SK-N-SH (cell line): Measurements from ENCODE around the gene SACS. TPM values are rescaled to one million over a fixed set of nuclear protein-coding genes. Genes with fewer than 3 reads are reported as not detected.
A peak's percentile ranks its signal among the peaks of the same experiment; 100 is the strongest.
"Not testable (repeated sequence)": the region's sequence is repeated elsewhere in the genome, so short reads cannot be mapped to it uniquely, and the experiment has no call there.

ENCODE experiments used
- CTCF ChIA-PET: fragments of 300-600, 350-600 bp; formaldehyde crosslinking; extraction: SDS; loops from one replicate; lab custom pipeline; 2021; lab: Yijun Ruan, JAX
- POLR2A ChIA-PET: fragments of 350-600 bp; sonication (Branson Sonifier 250); formaldehyde crosslinking; extraction: SDS; loops from one replicate; lab custom pipeline; 2020; ENCODE audit warnings: antibody characterized with exemption, inconsistent platforms; lab: Yijun Ruan, JAX
- DNase-seq: peaks from one replicate; pipeline ENCODE4 v3.0.0; 2012
- H2AFZ ChIP-seq: fragments of 200-600 bp; sonication (generic); 2 replicates; pipeline ENCODE4 v1.8.1; 2016; ENCODE audit warnings: antibody characterized with exemption, mild to moderate bottlenecking, low read depth
- H3F3A ChIP-seq: fragments of 200-600 bp; sonication (generic); replicated peaks from 2 replicates; pipeline ENCODE3; 2016; ENCODE audit warnings: antibody characterized with exemption, mild to moderate bottlenecking; ENCODE audit not compliant: insufficient read depth
- H3K27ac ChIP-seq, 2 experiments: fragments of 200-500 bp in 1 of 2; fragments of 200-600 bp in 1 of 2; sonication (Bioruptor generic) in 1 of 2; sonication (generic), shearing (Covaris generic) in 1 of 2; 2 replicates each; pipeline versions ENCODE4 v1.5.1 to v1.6.1; 2014 to 2016; ENCODE audit warnings: low read depth in 2 of 2, inconsistent platforms in 1 of 2, low read length in 1 of 2, mild to moderate bottlenecking in 1 of 2, mixed read lengths in 1 of 2
- H3K27me3 ChIP-seq: fragments of 200-600 bp; sonication (generic), shearing (Covaris generic); 2 replicates; pipeline ENCODE4 v1.6.1; 2016; ENCODE audit warnings: mixed run types; ENCODE audit not compliant: insufficient read depth
- H3K36me3 ChIP-seq, 2 experiments: fragments of 200-500 bp in 1 of 2; fragments of 200-600 bp in 1 of 2; sonication (Bioruptor generic) in 1 of 2; sonication (generic) in 1 of 2; replicated peaks in 1 of 2; 2 replicates each; pipeline versions ENCODE3 to v1.5.1; 2014 to 2016; ENCODE audit warnings: low read length in 1 of 2, mild to moderate bottlenecking in 1 of 2; ENCODE audit not compliant: insufficient read depth in 2 of 2, control insufficient read depth in 1 of 2
- H3K4me1 ChIP-seq, 2 experiments: fragments of 200-500 bp in 1 of 2; fragments of 200-600 bp in 1 of 2; sonication (Bioruptor generic) in 1 of 2; sonication (generic), shearing (Covaris generic) in 1 of 2; 2 replicates each; pipeline versions ENCODE4 v1.5.1 to v1.6.1; 2014 to 2016; ENCODE audit warnings: low read depth in 1 of 2, low read length in 1 of 2, mixed run types in 1 of 2; ENCODE audit not compliant: insufficient read depth in 2 of 2, control insufficient read depth in 1 of 2
- H3K4me2 ChIP-seq: fragments of 200-600 bp; sonication (generic), shearing (Covaris generic); 2 replicates; pipeline ENCODE4 v1.6.1; 2017; ENCODE audit warnings: mixed run types
- H3K4me3 ChIP-seq, 2 experiments: fragments of 200-500 bp in 1 of 2; fragments of 200-600 bp in 1 of 2; sonication (Bioruptor generic) in 1 of 2; sonication (generic), shearing (Covaris generic) in 1 of 2; 2 replicates each; pipeline versions ENCODE4 v1.5.1 to v1.8.1; 2014 to 2016; ENCODE audit warnings: low read depth in 2 of 2, inconsistent platforms in 1 of 2, low read length in 1 of 2, mild to moderate bottlenecking in 1 of 2, mixed read lengths in 1 of 2, moderate library complexity in 1 of 2
- H3K79me2 ChIP-seq: fragments of 200-600 bp; sonication (generic); 2 replicates; pipeline ENCODE4 v1.8.1; 2017; ENCODE audit warnings: mild to moderate bottlenecking; ENCODE audit not compliant: insufficient read depth
- H3K9ac ChIP-seq: fragments of 200-600 bp; sonication (generic); 2 replicates; pipeline ENCODE4 v1.6.1; 2017; ENCODE audit warnings: mixed run types
- H3K9me2 ChIP-seq: fragments of 200-600 bp; sonication (generic); 2 replicates; pipeline ENCODE4 v1.6.1; 2017; ENCODE audit warnings: mixed run types
- H3K9me3 ChIP-seq: fragments of 200-600 bp; sonication (generic); 2 replicates; pipeline ENCODE4 v1.6.1; 2017; ENCODE audit warnings: mixed run types, mild to moderate bottlenecking, moderate library complexity
- H4K20me1 ChIP-seq: fragments of 200-600 bp; sonication (generic); 2 replicates; pipeline ENCODE4 v1.6.1; 2017; ENCODE audit warnings: mild to moderate bottlenecking, mixed run types; ENCODE audit not compliant: insufficient read depth
- EZH2phosphoT487 ChIP-seq: fragments of 200-600 bp; sonication (generic); IDR thresholded peaks from 2 replicates; pipeline ENCODE4 v1.6.1; 2017; ENCODE audit warnings: low read depth, mixed run types, mild to moderate bottlenecking, antibody characterized with exemption, moderate library complexity, borderline replicate concordance
- FOXM1 ChIP-seq: IDR thresholded peaks from 2 replicates; pipeline ENCODE4 v1.4.0; 2012; ENCODE audit warnings: low read depth, mild to moderate bottlenecking
- GATA2 ChIP-seq: sonication (generic); formaldehyde crosslinking; IDR thresholded peaks from 2 replicates; pipeline ENCODE4 v1.5.0; 2020; ENCODE audit warnings: mild to moderate bottlenecking, missing genetic modification reagents
- NRF1 ChIP-seq: IDR thresholded peaks from 2 replicates; pipeline ENCODE4 v1.6.1; 2012; ENCODE audit warnings: low read depth, mild to moderate bottlenecking, low read length
- POLR2AphosphoS5 ChIP-seq: IDR thresholded peaks from 2 replicates; pipeline ENCODE4 v1.6.1; 2012; ENCODE audit warnings: low read depth, low read length
- TAF1 ChIP-seq: IDR thresholded peaks from 2 replicates; pipeline ENCODE4 v1.6.1; 2012; ENCODE audit warnings: low read depth, mild to moderate bottlenecking, low read length, moderate library complexity, borderline replicate concordance
- TCF12 ChIP-seq: IDR thresholded peaks from 2 replicates; pipeline ENCODE4 v1.4.0; 2012
- TEAD4 ChIP-seq: IDR thresholded peaks from 2 replicates; pipeline ENCODE4 v1.4.0; 2012; ENCODE audit warnings: mild to moderate bottlenecking, borderline replicate concordance; ENCODE audit not compliant: insufficient read depth
- whole genome bisulfite sequencing: methylation state at CpG from one replicate; pipeline ENCODE4 v1.1.6; 2017; ENCODE audit warnings: low lambda C conversion rate; 5-methylcytosine and 5-hydroxymethylcytosine counted together
- polyA plus RNA-seq, 3 experiments: library from polyadenylated mRNA; depleted of rRNA; stranded (reverse); fragments of >200 nt; gene quantifications; 2 replicates each; pipeline ENCODE4 v1.2.3, GENCODE V29; 2012
- TF ChIP-seq, protein P1 (sequence below): fragments of 150-350 bp; IDR thresholded peaks from 2 replicates; pipeline ENCODE4 v1.6.1; 2017; ENCODE audit warnings: antibody characterized with exemption, low read length, low read depth, borderline replicate concordance
- TF ChIP-seq, protein P2 (sequence below): IDR thresholded peaks from 2 replicates; pipeline ENCODE4 v1.4.0; 2012; ENCODE audit warnings: low read depth, borderline replicate concordance
- TF ChIP-seq, protein P3 (sequence below): IDR thresholded peaks from 2 replicates; pipeline ENCODE4 v1.4.0; 2012; ENCODE audit warnings: low read depth, borderline replicate concordance
- TF ChIP-seq, protein P4 (sequence below): fragments of 200-600 bp; sonication (generic); IDR thresholded peaks from 2 replicates; pipeline ENCODE4 v1.6.1; 2017; ENCODE audit warnings: antibody characterized with exemption, mild to moderate bottlenecking, moderate library complexity

SACS gene
- polyA plus RNA-seq, 1 of the 3 experiments (the other 2 are of a cell fraction): 5.9 TPM

DNA sequence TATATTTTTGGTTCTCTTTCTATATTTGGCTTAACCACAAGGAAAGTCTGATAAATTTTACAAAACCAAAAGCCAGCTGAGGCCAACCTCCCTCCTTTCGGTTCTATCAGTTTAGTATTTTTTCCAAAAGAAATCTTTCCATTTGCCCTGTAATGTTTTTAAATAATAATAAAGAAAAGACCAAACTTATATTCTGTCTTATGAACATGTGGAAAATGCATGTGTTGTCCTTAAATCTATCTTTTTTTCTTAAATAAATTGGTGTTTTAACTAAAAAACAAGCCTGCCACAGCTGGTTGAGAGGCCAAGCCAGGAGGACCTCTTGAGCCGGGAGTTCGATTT lies 113.6 kb downstream of the SACS start:
- ChIA-PET CTCF (interaction anchor here (1.1 kb wide), 1 partner anchor 133 kb away, joined by 3 read pairs; no protein-coding TSS in a partner anchor), POLR2A (no interaction called here)
- no peaks in the 10 kb centered on the region for H3K36me3 ChIP-seq
- peak overlapping the region; percentile 75; the same call in 1 of the 2 replicates for H3K4me2 ChIP-seq
- 78% methylated on average over 3 of the region's 3 CpGs for WGBS
- no peaks in the 10 kb centered on the region for H4K20me1 ChIP-seq
- H3K4me1 ChIP-seq: peaks cover 4 to 34% of the 10 kb centered on the region in 2 experiments; a peak in 3 of 4 replicates
- peaks cover 40% of the 10 kb centered on the region for H3F3A ChIP-seq
- H3K9me3 ChIP-seq: no peaks in the 10 kb centered on the region
- DNase-seq: no peak
- no peak overlapping the region for H3K4me3 ChIP-seq
- H2AFZ ChIP-seq: peak overlapping the region; percentile 74; the same call in 1 of the 2 replicates
- no peaks in the 10 kb centered on the region for H3K27me3 ChIP-seq
- no peaks in the 10 kb centered on the region for H3K9me2 ChIP-seq
- no peaks in the 10 kb centered on the region for H3K79me2 ChIP-seq
- H3K27ac ChIP-seq: peak overlapping the region in 1 of 2 experiments; percentile 98; a peak in 2 of 4 replicates
- H3K9ac ChIP-seq: peak overlapping the region; percentile 76; the same call in 1 of the 2 replicates
- TF ChIP-seq, protein P1, sequence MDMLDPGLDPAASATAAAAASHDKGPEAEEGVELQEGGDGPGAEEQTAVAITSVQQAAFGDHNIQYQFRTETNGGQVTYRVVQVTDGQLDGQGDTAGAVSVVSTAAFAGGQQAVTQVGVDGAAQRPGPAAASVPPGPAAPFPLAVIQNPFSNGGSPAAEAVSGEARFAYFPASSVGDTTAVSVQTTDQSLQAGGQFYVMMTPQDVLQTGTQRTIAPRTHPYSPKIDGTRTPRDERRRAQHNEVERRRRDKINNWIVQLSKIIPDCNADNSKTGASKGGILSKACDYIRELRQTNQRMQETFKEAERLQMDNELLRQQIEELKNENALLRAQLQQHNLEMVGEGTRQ: no peak
- TF ChIP-seq FOXM1 (no peak), NRF1 (no peak), GATA2 (CRISPR knock-in tag) (no peak), TAF1 (no peak)

DNA sequence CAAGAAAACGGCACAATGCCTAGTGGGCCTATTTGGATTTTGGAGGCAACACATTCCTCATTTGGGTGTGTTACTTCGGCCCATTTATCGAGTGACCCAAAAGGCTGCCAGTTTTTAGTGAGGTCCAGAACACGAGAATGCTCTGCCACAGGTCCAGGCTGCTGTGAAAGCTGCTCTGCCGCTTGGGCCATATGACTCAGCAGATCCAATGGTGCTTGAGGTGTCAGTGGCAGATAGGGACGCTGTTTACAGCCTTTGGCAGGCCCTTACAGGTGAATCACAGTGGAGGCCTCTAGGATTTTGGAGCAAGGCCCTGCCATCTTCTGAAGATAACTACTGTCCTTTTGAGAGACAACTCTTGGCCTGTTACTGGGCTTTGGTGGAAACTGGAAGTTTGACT lies 118.7 kb downstream of the SACS start:
- DNase-seq, H3K9me3 ChIP-seq, H3K9me2 ChIP-seq, H3K79me2 ChIP-seq, H3K9ac ChIP-seq, H3K27me3 ChIP-seq, H2AFZ ChIP-seq, H3K4me1 ChIP-seq, CTCF ChIA-PET, H3K27ac ChIP-seq, H4K20me1 ChIP-seq, H3K4me2 ChIP-seq, H3K36me3 ChIP-seq, H3F3A ChIP-seq, H3K4me3 ChIP-seq, POLR2A ChIA-PET: not testable (repeated sequence)
- WGBS: 44% methylated on average over 5 of the region's 6 CpGs

DNA sequence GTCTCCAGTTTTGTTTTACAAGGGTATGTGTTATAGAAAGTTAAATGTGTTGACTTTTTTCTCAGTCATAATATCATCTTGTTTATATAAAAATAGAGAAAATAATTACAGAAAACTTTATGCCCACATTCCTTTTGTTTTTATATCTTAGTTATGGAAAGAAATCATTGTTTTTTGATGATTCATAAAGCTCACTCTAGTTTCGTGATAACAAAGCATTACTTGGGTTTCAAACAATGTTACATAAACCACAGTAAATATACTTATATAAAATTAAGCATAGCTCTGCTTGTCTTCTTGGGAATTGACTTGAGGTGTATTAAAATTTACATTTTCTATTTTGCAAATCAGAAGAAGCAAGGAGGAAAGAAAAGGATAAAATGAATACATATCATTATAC lies 140.9 kb downstream of the SACS start:
- DNase-seq: no peak
- Histone ChIP-seq H2AFZ (no peak overlapping the region), H3K4me2 (no peak overlapping the region), H3K4me1 (no peaks in the 10 kb centered on the region), H3K36me3 (no peaks in the 10 kb centered on the region), H3K4me3 (no peak overlapping the region), H3F3A (no peaks in the 10 kb centered on the region), H3K27me3 (no peaks in the 10 kb centered on the region), H3K27ac (no peak overlapping the region), H3K9me3 (0 out of 2 replicates have a peak, but pooled peaks cover 3% of the 10 kb centered on the region), H3K9ac (no peak overlapping the region), H4K20me1 (no peaks in the 10 kb centered on the region), H3K79me2 (no peaks in the 10 kb centered on the region), H3K9me2 (no peaks in the 10 kb centered on the region)
- POLR2A ChIA-PET: no interaction called here
- TF ChIP-seq, protein P2, sequence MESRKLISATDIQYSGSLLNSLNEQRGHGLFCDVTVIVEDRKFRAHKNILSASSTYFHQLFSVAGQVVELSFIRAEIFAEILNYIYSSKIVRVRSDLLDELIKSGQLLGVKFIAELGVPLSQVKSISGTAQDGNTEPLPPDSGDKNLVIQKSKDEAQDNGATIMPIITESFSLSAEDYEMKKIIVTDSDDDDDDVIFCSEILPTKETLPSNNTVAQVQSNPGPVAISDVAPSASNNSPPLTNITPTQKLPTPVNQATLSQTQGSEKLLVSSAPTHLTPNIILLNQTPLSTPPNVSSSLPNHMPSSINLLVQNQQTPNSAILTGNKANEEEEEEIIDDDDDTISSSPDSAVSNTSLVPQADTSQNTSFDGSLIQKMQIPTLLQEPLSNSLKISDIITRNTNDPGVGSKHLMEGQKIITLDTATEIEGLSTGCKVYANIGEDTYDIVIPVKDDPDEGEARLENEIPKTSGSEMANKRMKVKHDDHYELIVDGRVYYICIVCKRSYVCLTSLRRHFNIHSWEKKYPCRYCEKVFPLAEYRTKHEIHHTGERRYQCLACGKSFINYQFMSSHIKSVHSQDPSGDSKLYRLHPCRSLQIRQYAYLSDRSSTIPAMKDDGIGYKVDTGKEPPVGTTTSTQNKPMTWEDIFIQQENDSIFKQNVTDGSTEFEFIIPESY: no peak
- no peak for TF ChIP-seq TCF12
- no peak for TF ChIP-seq TEAD4
- no peak for TF ChIP-seq POLR2AphosphoS5
- TF ChIP-seq, protein P3, sequence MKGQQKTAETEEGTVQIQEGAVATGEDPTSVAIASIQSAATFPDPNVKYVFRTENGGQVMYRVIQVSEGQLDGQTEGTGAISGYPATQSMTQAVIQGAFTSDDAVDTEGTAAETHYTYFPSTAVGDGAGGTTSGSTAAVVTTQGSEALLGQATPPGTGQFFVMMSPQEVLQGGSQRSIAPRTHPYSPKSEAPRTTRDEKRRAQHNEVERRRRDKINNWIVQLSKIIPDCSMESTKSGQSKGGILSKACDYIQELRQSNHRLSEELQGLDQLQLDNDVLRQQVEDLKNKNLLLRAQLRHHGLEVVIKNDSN: no peak
- TF ChIP-seq, protein P4, sequence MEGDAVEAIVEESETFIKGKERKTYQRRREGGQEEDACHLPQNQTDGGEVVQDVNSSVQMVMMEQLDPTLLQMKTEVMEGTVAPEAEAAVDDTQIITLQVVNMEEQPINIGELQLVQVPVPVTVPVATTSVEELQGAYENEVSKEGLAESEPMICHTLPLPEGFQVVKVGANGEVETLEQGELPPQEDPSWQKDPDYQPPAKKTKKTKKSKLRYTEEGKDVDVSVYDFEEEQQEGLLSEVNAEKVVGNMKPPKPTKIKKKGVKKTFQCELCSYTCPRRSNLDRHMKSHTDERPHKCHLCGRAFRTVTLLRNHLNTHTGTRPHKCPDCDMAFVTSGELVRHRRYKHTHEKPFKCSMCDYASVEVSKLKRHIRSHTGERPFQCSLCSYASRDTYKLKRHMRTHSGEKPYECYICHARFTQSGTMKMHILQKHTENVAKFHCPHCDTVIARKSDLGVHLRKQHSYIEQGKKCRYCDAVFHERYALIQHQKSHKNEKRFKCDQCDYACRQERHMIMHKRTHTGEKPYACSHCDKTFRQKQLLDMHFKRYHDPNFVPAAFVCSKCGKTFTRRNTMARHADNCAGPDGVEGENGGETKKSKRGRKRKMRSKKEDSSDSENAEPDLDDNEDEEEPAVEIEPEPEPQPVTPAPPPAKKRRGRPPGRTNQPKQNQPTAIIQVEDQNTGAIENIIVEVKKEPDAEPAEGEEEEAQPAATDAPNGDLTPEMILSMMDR: no peak
- TF ChIP-seq EZH2phosphoT487: no peak
- CTCF ChIA-PET: no interaction called here
- 45% methylated on average over 1 of the region's 1 CpG for WGBS
